Activated T-helper 1 cell treated with anti-CD3 and anti-CD28 coated beads, Interleukin-12 subunit alpha, Interleukin-12 subunit beta, Interleukin-2, Interleukin-4 antibody, amounts not matched to agents 30 ng/mL and 10 ng/mL and 1 ng/mL, durations not matched to agents 14 hours and 24 hours and 36 hours (primary cell): ENCODE results near the gene FMN1. TPM values are rescaled to one million over a fixed set of nuclear protein-coding genes. Genes with fewer than 3 reads are reported as not detected.

Source experiments
- DNase-seq: peaks from one replicate; pipeline ENCODE4 v3.0.0; 2021; ENCODE audit warnings: low spot score
- H3K27ac Mint-ChIP-seq: one replicate; pipeline ENCODE4 v1.8.0; 2021; ENCODE audit warnings: mild to moderate bottlenecking, mixed read lengths
- H3K27me3 Mint-ChIP-seq: one replicate; pipeline ENCODE4 v1.8.0; 2022; ENCODE audit warnings: mild to moderate bottlenecking, moderate library complexity, mixed read lengths; ENCODE audit not compliant: insufficient read depth
- H3K36me3 Mint-ChIP-seq: one replicate; pipeline ENCODE4 v1.8.0; 2021; ENCODE audit warnings: low read depth, mixed read lengths
- H3K4me1 Mint-ChIP-seq: one replicate; pipeline ENCODE4 v1.8.0; 2021; ENCODE audit warnings: low read depth, mixed read lengths
- H3K4me3 Mint-ChIP-seq: one replicate; pipeline ENCODE4 v1.8.0; 2021; ENCODE audit warnings: mild to moderate bottlenecking, moderate library complexity, mixed read lengths
- H3K9me3 Mint-ChIP-seq: one replicate; pipeline ENCODE4 v1.8.0; 2021; ENCODE audit warnings: mixed read lengths
- intact Hi-C: fragments of 100-400 bp; cut with micrococcal nuclease; formaldehyde crosslinking; loops from one replicate; pipeline ENCODE4 v1.15.1; 2024
- total RNA-seq: library from RNA; stranded (reverse); gene quantifications from 2 replicates; pipeline ENCODE4 v1.2.3, GENCODE V29; 2022

The FMN1 gene
- total RNA-seq, 1 donor from 2014 or later = 0.03 TPM

GRCh38 chr15:33148129-33148751 lies 46.3 kb downstream of the FMN1 start:
- H3K4me3 Mint-ChIP-seq = peak overlapping the region; percentile 15
- H3K27ac Mint-ChIP-seq = peak overlapping the region; percentile 20
- peaks cover 19% of the 10 kb centered on the region for H3K4me1 Mint-ChIP-seq
- no peaks in the 10 kb centered on the region for H3K27me3 Mint-ChIP-seq
- no peaks in the 10 kb centered on the region for H3K36me3 Mint-ChIP-seq
- H3K9me3 Mint-ChIP-seq = no peaks in the 10 kb centered on the region
- DNase-seq = no peak
- intact Hi-C loops = no loop called here

GRCh38 chr15:33146051-33146450 lies 48.5 kb downstream of the FMN1 start:
- no peak overlapping the region for H3K4me3 Mint-ChIP-seq
- H3K36me3 Mint-ChIP-seq = no peaks in the 10 kb centered on the region
- no peaks in the 10 kb centered on the region for H3K9me3 Mint-ChIP-seq
- peaks cover 19% of the 10 kb centered on the region for H3K4me1 Mint-ChIP-seq
- no peaks in the 10 kb centered on the region for H3K27me3 Mint-ChIP-seq
- intact Hi-C loops = no loop called here
- no peak for DNase-seq
- no peak overlapping the region for H3K27ac Mint-ChIP-seq

- Mint-ChIP-seq H3K4me1 (peaks cover 19% of the 10 kb centered on the region), H3K27ac (no peak overlapping the region), H3K36me3 (no peaks in the 10 kb centered on the region), H3K4me3 (no peak overlapping the region), H3K27me3 (peaks cover under 1% of the 10 kb centered on the region), H3K9me3 (no peaks in the 10 kb centered on the region)
- DNase-seq = no peak
- intact Hi-C loops = no loop called here
Measured at GRCh38 chr15:33145447-33145846, 49.1 kb downstream of the FMN1 start.

GRCh38 chr15:33142708-33143107 lies 51.8 kb downstream of the FMN1 start:
- Mint-ChIP-seq H3K9me3 (no peaks in the 10 kb centered on the region), H3K4me3 (no peak overlapping the region), H3K27me3 (peaks cover 4% of the 10 kb centered on the region), H3K36me3 (no peaks in the 10 kb centered on the region), H3K27ac (no peak overlapping the region), H3K4me1 (peaks cover 6% of the 10 kb centered on the region)
- intact Hi-C loops = no loop called here
- DNase-seq = no peak

- peaks cover 8% of the 10 kb centered on the region for H3K27me3 Mint-ChIP-seq
- H3K27ac Mint-ChIP-seq = no peak overlapping the region
- no peaks in the 10 kb centered on the region for H3K4me1 Mint-ChIP-seq
- H3K9me3 Mint-ChIP-seq = no peaks in the 10 kb centered on the region
- no peaks in the 10 kb centered on the region for H3K36me3 Mint-ChIP-seq
- intact Hi-C loops = no loop called here
- H3K4me3 Mint-ChIP-seq = no peak overlapping the region
- DNase-seq = no peak
Measured at GRCh38 chr15:33138000-33138399, 56.5 kb downstream of the FMN1 start.

GRCh38 chr15:33137101-33137500 lies 57.4 kb downstream of the FMN1 start:
- H3K9me3 Mint-ChIP-seq = no peaks in the 10 kb centered on the region
- H3K27me3 Mint-ChIP-seq = peaks cover 8% of the 10 kb centered on the region
- H3K4me1 Mint-ChIP-seq = no peaks in the 10 kb centered on the region
- no peaks in the 10 kb centered on the region for H3K36me3 Mint-ChIP-seq
- intact Hi-C loops = no loop called here
- H3K27ac Mint-ChIP-seq = no peak overlapping the region
- H3K4me3 Mint-ChIP-seq = no peak overlapping the region
- no peak for DNase-seq

- Mint-ChIP-seq H3K4me3 (no peak overlapping the region), H3K27me3 (peaks cover 8% of the 10 kb centered on the region), H3K27ac (no peak overlapping the region), H3K36me3 (no peaks in the 10 kb centered on the region), H3K9me3 (no peaks in the 10 kb centered on the region), H3K4me1 (no peaks in the 10 kb centered on the region)
- intact Hi-C loops = no loop called here
- no peak for DNase-seq
Measured at GRCh38 chr15:33136353-33136752, 58.2 kb downstream of the FMN1 start.

GRCh38 chr15:33135355-33135781 lies 59.1 kb downstream of the FMN1 start:
- no peaks in the 10 kb centered on the region for H3K36me3 Mint-ChIP-seq
- H3K4me3 Mint-ChIP-seq = no peak overlapping the region
- no peaks in the 10 kb centered on the region for H3K4me1 Mint-ChIP-seq
- intact Hi-C loops = no loop called here
- H3K9me3 Mint-ChIP-seq = no peaks in the 10 kb centered on the region
- DNase-seq = no peak
- no peak overlapping the region for H3K27ac Mint-ChIP-seq
- peaks cover 7% of the 10 kb centered on the region for H3K27me3 Mint-ChIP-seq

GRCh38 chr15:33132722-33133345 lies 61.7 kb downstream of the FMN1 start:
- peaks cover 4% of the 10 kb centered on the region for H3K27me3 Mint-ChIP-seq
- no peaks in the 10 kb centered on the region for H3K9me3 Mint-ChIP-seq
- no peak overlapping the region for H3K4me3 Mint-ChIP-seq
- no peaks in the 10 kb centered on the region for H3K4me1 Mint-ChIP-seq
- H3K36me3 Mint-ChIP-seq = no peaks in the 10 kb centered on the region
- H3K27ac Mint-ChIP-seq = no peak overlapping the region
- no peak for DNase-seq
- intact Hi-C loops = loop anchor here (1.0 to 2.0 kb wide), 2 partner anchors 47 to 110 kb away; no protein-coding TSS in a partner anchor

- intact Hi-C loops = loop anchor here (1.0 to 2.0 kb wide), 2 partner anchors 46 to 109 kb away; no protein-coding TSS in a partner anchor
- H3K4me1 Mint-ChIP-seq = no peaks in the 10 kb centered on the region
- no peak overlapping the region for H3K27ac Mint-ChIP-seq
- DNase-seq = no peak
- H3K9me3 Mint-ChIP-seq = no peaks in the 10 kb centered on the region
- no peaks in the 10 kb centered on the region for H3K36me3 Mint-ChIP-seq
- H3K27me3 Mint-ChIP-seq = no peaks in the 10 kb centered on the region
- no peak overlapping the region for H3K4me3 Mint-ChIP-seq
Measured at GRCh38 chr15:33132233-33132580, 62.3 kb downstream of the FMN1 start.

GRCh38 chr15:33131552-33132232 lies 62.8 kb downstream of the FMN1 start:
- Mint-ChIP-seq H3K36me3 (no peaks in the 10 kb centered on the region), H3K27ac (no peak overlapping the region), H3K4me3 (no peak overlapping the region), H3K4me1 (peaks cover 4% of the 10 kb centered on the region), H3K27me3 (no peaks in the 10 kb centered on the region), H3K9me3 (no peaks in the 10 kb centered on the region)
- DNase-seq = no peak
- intact Hi-C loops = loop anchor here (1.0 to 2.0 kb wide), 2 partner anchors 45 to 109 kb away; no protein-coding TSS in a partner anchor

- Mint-ChIP-seq H3K9me3 (no peaks in the 10 kb centered on the region), H3K4me1 (peaks cover 13% of the 10 kb centered on the region), H3K36me3 (no peaks in the 10 kb centered on the region), H3K27me3 (no peaks in the 10 kb centered on the region), H3K27ac (no peak overlapping the region), H3K4me3 (no peak overlapping the region)
- intact Hi-C loops = no loop called here
- peak; percentile 6 for DNase-seq
Measured at GRCh38 chr15:33126559-33127290, 67.8 kb downstream of the FMN1 start.
